Natural killer cell treated with Interleukin-12 subunit alpha and Interleukin-12 subunit beta and Interleukin-15 and Interleukin-18, amount 100 ng/mL, for 72 hours (primary cell): ENCODE measurements around the gene PCSK2. TPM values are rescaled to one million over a fixed set of nuclear protein-coding genes. Genes with fewer than 3 reads are reported as not detected.

Experiments used
- ATAC-seq, 2 donors: fragments of 150-1000 bp; cut with Tn5 transposase in 1 of 2; sonication (Bioruptor Pico), chemical (Tn5 transposase) in 1 of 2; 2 replicates each; pipeline ENCODE4 v1.10.0; 2021
- DNase-seq: peaks from one replicate; pipeline ENCODE4 v3.0.0; 2022; ENCODE audit warnings: low spot score
- H3K27ac Mint-ChIP-seq, 2 donors: 1 replicate in 1 of 2; 2 replicates in 1 of 2; pipeline ENCODE4 v1.8.0; 2022; ENCODE audit warnings: mixed read lengths in 2 of 2, mild to moderate bottlenecking in 1 of 2, moderate library complexity in 1 of 2
- H3K27me3 Mint-ChIP-seq, 2 donors: 1 replicate in 1 of 2; 2 replicates in 1 of 2; pipeline ENCODE4 v1.8.0; 2022; ENCODE audit warnings: mixed read lengths in 2 of 2
- H3K36me3 Mint-ChIP-seq: one replicate; pipeline ENCODE4 v1.8.0; 2022; ENCODE audit warnings: mixed read lengths
- H3K4me1 Mint-ChIP-seq, 2 donors: 1 replicate in 1 of 2; 2 replicates in 1 of 2; pipeline ENCODE4 v1.8.0; 2022; ENCODE audit warnings: low read depth in 2 of 2, mixed read lengths in 2 of 2, mild to moderate bottlenecking in 1 of 2
- H3K4me3 Mint-ChIP-seq: one replicate; pipeline ENCODE4 v1.8.0; 2022; ENCODE audit warnings: mixed read lengths
- H3K9me3 Mint-ChIP-seq: 2 replicates; pipeline ENCODE4 v1.8.0; 2022; ENCODE audit warnings: mixed read lengths
- total RNA-seq, 2 donors: library from RNA; stranded (reverse); gene quantifications; one replicate each; pipeline ENCODE4 v1.2.3, GENCODE V29; 2022

Gene PCSK2
- total RNA-seq, 2 donors from 2014 or later, result not detected

DNA sequence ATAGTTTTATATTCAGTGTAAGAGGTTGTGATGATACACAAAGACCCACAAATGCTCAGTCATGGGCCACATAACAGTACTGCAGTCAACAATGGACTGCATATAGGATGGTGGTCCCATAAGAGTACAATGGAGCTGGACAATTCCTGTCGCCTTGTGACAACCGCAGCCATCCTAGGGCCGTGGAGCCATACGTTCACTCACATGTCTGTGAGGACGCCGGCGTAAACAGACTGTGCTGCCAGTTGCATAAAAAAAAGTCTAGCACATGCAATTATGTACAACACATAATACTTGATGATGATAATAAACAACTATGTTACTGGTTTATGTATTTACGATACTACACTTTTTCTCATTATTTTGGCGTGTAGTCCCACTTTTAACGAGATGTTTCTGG is 273.4 kb downstream of the PCSK2 start:
- DNase-seq, result no peak
- no peaks in the 10 kb centered on the region for H3K9me3 Mint-ChIP-seq
- ATAC-seq, result no peak

DNA sequence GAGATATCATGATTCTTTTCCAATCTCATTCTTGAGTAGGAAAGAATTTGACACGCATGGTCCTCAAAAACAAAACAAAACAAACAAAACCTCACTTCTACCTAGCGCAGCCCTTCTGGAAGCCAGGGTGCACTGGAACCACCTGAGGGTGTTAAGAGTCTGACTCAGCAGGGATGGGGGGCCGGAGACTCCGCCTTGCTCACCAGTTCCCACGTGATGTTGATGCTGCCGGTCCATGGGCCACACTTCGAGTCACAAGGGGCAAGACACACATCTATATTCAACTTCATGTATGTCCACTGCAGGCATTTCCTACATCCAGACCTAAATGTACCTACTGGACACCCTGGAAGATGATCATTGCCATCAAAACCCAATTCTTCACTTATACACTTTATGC is 274.0 kb downstream of the PCSK2 start:
- Mint-ChIP-seq H3K36me3 (no peaks in the 10 kb centered on the region), H3K4me3 (no peak overlapping the region), H3K4me1 (peaks cover 13 to 18% of the 10 kb centered on the region in 2 donors), H3K27ac (no peak overlapping the region), H3K9me3 (no peaks in the 10 kb centered on the region), H3K27me3 (no peaks in the 10 kb centered on the region)
- ATAC-seq (no peak), DNase-seq (no peak)

More for the DNA sequence above, 273.4 kb downstream of the PCSK2 start:
- no peak overlapping the region for H3K27ac Mint-ChIP-seq
- H3K36me3 Mint-ChIP-seq, result no peaks in the 10 kb centered on the region
- H3K4me1 Mint-ChIP-seq, result peaks cover 8 to 13% of the 10 kb centered on the region in 2 donors
- H3K4me3 Mint-ChIP-seq, result no peak overlapping the region
- H3K27me3 Mint-ChIP-seq, result no peaks in the 10 kb centered on the region

- H3K4me1 Mint-ChIP-seq, result peaks cover 19 to 24% of the 10 kb centered on the region in 2 donors
- no peaks in the 10 kb centered on the region for H3K27me3 Mint-ChIP-seq
- H3K4me3 Mint-ChIP-seq, result no peak overlapping the region
- DNase-seq, result no peak
- no peaks in the 10 kb centered on the region for H3K36me3 Mint-ChIP-seq
- no peak for ATAC-seq
- peak overlapping the region in 1 of 2 donors; percentile 17 for H3K27ac Mint-ChIP-seq
- no peaks in the 10 kb centered on the region for H3K9me3 Mint-ChIP-seq
Measured at GRCh38 chr20:17501701-17502100, 274.9 kb downstream of the PCSK2 start.

GRCh38 chr20:17502105-17502504 is 275.3 kb downstream of the PCSK2 start:
- Mint-ChIP-seq H3K27me3 (no peaks in the 10 kb centered on the region), H3K27ac (no peak overlapping the region), H3K36me3 (no peaks in the 10 kb centered on the region), H3K4me1 (peaks cover 21 to 28% of the 10 kb centered on the region in 2 donors), H3K4me3 (no peak overlapping the region), H3K9me3 (no peaks in the 10 kb centered on the region)
- DNase-seq, result no peak
- ATAC-seq, result no peak

GRCh38 chr20:17503301-17504065 is 276.6 kb downstream of the PCSK2 start:
- no peaks in the 10 kb centered on the region for H3K9me3 Mint-ChIP-seq

GRCh38 chr20:17504066-17504897 is 277.4 kb downstream of the PCSK2 start:
- Mint-ChIP-seq H3K27ac (peak overlapping the region; percentile 61 to 84), H3K4me3 (peak overlapping the region; percentile 88), H3K27me3 (no peaks in the 10 kb centered on the region), H3K4me1 (peaks cover 29 to 39% of the 10 kb centered on the region in 2 donors), H3K36me3 (no peaks in the 10 kb centered on the region), H3K9me3 (no peaks in the 10 kb centered on the region)
- ATAC-seq (peak; percentile 17 to 44), DNase-seq (no peak)

More at GRCh38 chr20:17503301-17504065, 276.6 kb downstream of the PCSK2 start:
- Mint-ChIP-seq H3K36me3 (no peaks in the 10 kb centered on the region), H3K27ac (no peak overlapping the region), H3K4me1 (peaks cover 29 to 39% of the 10 kb centered on the region in 2 donors), H3K4me3 (no peak overlapping the region), H3K27me3 (no peaks in the 10 kb centered on the region)
- no peak for ATAC-seq
- no peak for DNase-seq

DNA sequence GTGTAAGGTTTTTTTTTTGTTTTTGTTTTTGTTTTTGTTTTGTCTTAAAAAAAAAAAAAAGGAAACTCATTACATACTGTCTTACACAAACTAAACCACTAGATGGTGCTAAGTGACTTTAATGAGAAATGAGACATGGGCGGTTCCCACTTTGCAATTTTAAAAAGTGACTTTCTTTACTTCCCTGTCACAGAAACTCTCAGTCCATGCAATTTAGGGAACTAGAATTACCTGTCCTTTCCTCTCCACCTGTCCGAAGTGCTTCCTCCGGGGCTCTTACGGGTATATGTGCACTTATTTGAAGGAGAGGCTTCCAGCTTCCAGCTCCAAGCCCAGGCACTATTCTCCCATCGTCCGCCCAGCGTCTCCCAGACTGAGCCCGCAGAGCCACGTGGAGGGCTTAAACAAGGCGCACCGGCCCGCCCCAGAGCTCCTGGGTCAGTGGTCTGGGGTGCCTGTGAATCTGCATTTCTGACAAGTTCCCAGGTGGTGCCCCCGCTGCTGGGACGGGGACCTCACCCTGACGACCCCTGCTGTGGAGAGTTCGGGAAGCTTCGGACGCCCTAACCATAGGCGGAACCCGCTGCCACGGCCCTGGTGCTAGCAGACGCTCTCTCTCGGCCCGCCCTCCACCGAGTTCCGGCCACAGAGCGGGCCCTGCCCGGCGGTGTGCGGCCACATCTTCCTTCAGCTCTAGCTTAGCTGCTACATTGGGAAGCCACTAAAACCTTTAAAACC is 278.2 kb downstream of the PCSK2 start:
- ATAC-seq, result peak; percentile 89 to 90
- no peaks in the 10 kb centered on the region for H3K9me3 Mint-ChIP-seq
- H3K4me3 Mint-ChIP-seq, result peak overlapping the region; percentile 88
- peak overlapping the region; percentile 61 to 84 for H3K27ac Mint-ChIP-seq
- no peaks in the 10 kb centered on the region for H3K27me3 Mint-ChIP-seq
- DNase-seq, result peak; percentile 88
- H3K4me1 Mint-ChIP-seq, result peaks cover 34 to 42% of the 10 kb centered on the region in 2 donors
- no peaks in the 10 kb centered on the region for H3K36me3 Mint-ChIP-seq

DNA sequence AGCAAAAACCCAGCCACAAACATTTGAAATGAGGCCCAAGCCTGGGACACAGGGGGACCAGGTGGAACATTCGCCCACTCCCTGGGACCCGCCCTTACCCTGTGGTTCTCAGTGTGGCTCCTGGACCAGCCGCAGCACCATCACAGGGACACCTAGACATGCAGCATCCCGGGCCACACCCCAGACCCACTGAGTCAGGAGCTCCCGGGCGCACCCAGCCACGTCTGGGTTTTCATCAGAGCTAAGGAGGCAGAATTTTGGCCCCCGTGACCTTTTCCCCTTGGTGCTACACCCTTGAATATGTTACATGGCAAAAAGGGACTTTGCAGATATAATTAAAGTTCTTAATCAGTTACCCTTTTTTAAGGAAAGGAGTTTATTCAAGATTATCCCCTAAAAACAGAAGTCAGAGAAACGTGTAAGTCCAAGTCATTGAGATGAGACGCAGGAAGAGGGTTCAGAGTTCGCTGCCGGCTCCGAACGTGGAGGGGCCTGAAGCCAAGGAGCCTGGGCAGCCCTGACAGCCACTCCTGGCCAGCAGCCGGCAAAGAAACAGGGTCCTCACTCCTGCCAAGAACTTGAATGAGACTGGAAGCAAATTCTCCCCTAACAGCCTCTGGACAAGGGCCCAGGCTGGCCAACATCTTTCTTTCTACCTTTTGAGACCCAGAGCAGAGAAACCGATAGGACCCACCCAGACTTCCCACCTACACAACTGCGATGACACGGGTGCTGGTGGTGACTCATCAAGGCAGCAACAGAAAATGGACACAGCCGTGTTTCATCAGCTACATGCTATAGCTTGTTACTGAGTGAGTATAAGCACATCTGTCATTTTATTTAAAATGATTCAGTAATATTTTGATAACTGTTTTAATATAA is 279.0 kb downstream of the PCSK2 start:
- H3K27ac Mint-ChIP-seq, result peak overlapping the region; percentile 61 to 84
- H3K36me3 Mint-ChIP-seq, result no peaks in the 10 kb centered on the region
- peaks cover 36 to 49% of the 10 kb centered on the region in 2 donors for H3K4me1 Mint-ChIP-seq
- no peaks in the 10 kb centered on the region for H3K27me3 Mint-ChIP-seq
- no peaks in the 10 kb centered on the region for H3K9me3 Mint-ChIP-seq
- peak; percentile 81 for DNase-seq
- peak overlapping the region; percentile 88 for H3K4me3 Mint-ChIP-seq
- ATAC-seq, result peak; percentile 70 to 78

- DNase-seq (no peak), ATAC-seq (no peak)
- Mint-ChIP-seq H3K9me3 (no peaks in the 10 kb centered on the region), H3K4me1 (peaks cover 47 to 60% of the 10 kb centered on the region in 2 donors), H3K27me3 (no peaks in the 10 kb centered on the region), H3K27ac (peak overlapping the region; percentile 61 to 84), H3K4me3 (peak overlapping the region; percentile 40), H3K36me3 (no peaks in the 10 kb centered on the region)
Measured at GRCh38 chr20:17507032-17507431, 280.2 kb downstream of the PCSK2 start.

- DNase-seq, result no peak
- H3K4me3 Mint-ChIP-seq, result peak overlapping the region; percentile 40
- no peaks in the 10 kb centered on the region for H3K27me3 Mint-ChIP-seq
- H3K27ac Mint-ChIP-seq, result peak overlapping the region; percentile 61 to 84
- no peak for ATAC-seq
- H3K4me1 Mint-ChIP-seq, result peaks cover 49 to 62% of the 10 kb centered on the region in 2 donors
- no peaks in the 10 kb centered on the region for H3K9me3 Mint-ChIP-seq
- no peaks in the 10 kb centered on the region for H3K36me3 Mint-ChIP-seq
Measured at GRCh38 chr20:17507531-17507930, 280.7 kb downstream of the PCSK2 start.

DNA sequence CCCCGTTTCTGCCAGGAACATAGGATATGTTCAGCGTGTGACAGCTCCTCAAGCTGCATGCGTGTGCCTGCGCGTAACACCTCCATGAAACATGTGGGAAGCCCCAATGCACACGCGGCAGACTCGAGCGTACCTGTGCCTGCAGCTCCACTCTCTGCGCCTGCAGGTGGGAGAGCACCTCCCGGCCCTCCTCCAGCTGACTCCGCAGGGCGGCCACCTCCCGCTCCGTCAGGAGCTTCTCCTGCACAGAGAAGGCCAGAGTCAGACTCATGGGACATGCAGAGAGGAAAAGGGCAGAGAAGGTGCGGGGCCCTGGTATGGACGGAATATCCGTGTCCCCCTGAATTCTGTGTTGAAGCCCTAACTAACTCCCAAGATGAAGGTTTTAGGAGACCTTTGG is 281.9 kb downstream of the PCSK2 start:
- ATAC-seq (no peak), DNase-seq (no peak)
- Mint-ChIP-seq H3K27me3 (no peaks in the 10 kb centered on the region), H3K4me1 (peaks cover 59 to 62% of the 10 kb centered on the region in 2 donors), H3K9me3 (no peaks in the 10 kb centered on the region), H3K4me3 (no peak overlapping the region), H3K36me3 (no peaks in the 10 kb centered on the region), H3K27ac (no peak overlapping the region)

DNA sequence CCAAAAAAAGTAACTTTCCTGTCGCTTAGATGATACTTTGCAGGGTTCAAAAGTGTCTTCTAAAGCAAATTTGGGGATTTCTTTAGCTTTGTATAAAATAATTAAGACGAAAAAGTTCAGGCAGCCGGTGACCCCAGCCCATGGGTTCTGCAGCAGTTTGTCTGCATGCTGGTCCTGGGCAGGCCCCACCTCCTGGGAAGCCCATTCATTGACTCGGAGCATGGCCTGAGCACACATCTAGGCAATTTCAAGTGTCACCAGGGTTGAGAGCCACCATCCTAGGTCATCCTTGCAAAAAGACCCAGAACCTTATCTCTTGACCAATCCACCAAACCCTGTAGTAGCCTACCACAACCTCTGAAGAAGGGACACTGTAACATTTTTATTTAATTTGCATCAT is 283.7 kb downstream of the PCSK2 start:
- ATAC-seq (no peak), DNase-seq (no peak)
- Mint-ChIP-seq H3K9me3 (no peaks in the 10 kb centered on the region), H3K36me3 (no peaks in the 10 kb centered on the region), H3K4me1 (peaks cover 47 to 48% of the 10 kb centered on the region in 2 donors), H3K4me3 (no peak overlapping the region), H3K27ac (peak overlapping the region in 1 of 2 donors; percentile 46), H3K27me3 (no peaks in the 10 kb centered on the region)

DNA sequence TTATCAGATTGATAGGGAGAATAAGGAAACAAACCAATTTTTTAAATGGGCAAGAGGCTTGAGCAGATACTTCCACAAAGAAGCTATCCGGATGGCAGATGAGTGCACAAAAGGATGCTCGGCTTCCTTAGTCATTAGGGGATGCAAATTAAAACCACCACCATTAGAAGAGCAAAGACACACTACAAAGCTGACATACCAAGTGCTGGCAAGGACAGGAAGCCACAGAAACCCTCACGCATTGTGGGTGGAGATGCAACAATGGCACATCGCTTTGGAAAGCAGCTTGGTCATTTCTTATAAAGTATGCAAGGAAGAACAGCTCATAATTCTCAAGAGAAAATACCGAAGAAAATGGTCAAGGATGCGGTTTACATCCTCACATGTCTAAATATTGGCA is 284.6 kb downstream of the PCSK2 start:
- Mint-ChIP-seq H3K4me1 (peaks cover 40 to 41% of the 10 kb centered on the region in 2 donors), H3K27me3 (no peaks in the 10 kb centered on the region), H3K4me3 (peak overlapping the region; percentile 53), H3K36me3 (no peaks in the 10 kb centered on the region), H3K27ac (peak overlapping the region; percentile 46 to 64), H3K9me3 (no peaks in the 10 kb centered on the region)
- ATAC-seq, result peak; percentile 82 to 90
- peak; percentile 81 for DNase-seq
